GM19239 (cell line): ENCODE measurements around the gene NR4A1.

ENCODE experiments used
- DNase-seq: peaks from one replicate; pipeline ENCODE4 v3.0.0; 2011; ENCODE audit warnings: low spot score; ENCODE audit not compliant: insufficient read length
- FAIRE-seq: peaks from 2 replicates; lab custom pipeline; 2011; peaks lifted over from hg19 to GRCh38; lab: Jason Lieb, UNC

NR4A1 gene

DNA sequence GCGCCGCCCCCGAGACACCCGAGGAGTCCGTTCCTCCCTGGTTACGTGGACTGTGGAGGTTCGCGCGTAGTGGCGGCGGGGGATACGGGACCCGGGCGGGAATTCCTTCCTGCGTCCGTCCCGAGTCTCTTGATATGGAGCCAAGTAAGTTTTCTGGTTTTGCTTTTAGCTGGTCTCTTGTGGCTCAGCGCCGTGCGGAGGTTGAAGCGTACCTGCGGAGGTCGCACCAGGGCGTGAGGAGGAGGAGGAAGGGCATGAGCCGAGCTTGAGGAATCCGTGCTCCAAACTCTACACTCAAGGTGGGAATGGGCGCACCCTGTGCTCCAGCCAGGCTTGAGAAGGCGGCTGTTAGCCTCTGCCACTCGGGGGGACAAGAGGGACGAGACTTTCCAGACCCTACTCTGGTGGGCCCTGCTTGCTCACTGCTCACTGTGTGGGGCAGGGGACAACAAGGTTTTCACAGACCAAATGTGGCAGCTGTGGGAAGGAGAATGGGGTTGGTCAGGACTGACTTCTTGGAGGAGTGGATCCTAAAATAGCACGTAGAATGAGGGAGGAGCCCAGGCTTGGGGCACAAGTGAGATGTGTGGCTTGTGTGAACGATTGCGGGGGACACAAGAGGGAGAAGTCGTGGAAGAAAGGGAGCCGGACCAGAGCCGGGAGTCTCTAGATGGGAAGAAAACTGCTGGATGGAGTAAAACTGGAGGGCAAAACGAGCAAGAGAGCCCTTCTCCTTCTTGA lies 19.1 kb downstream of the NR4A1 start:
- FAIRE-seq: no peak
- DNase-seq: no peak

DNA sequence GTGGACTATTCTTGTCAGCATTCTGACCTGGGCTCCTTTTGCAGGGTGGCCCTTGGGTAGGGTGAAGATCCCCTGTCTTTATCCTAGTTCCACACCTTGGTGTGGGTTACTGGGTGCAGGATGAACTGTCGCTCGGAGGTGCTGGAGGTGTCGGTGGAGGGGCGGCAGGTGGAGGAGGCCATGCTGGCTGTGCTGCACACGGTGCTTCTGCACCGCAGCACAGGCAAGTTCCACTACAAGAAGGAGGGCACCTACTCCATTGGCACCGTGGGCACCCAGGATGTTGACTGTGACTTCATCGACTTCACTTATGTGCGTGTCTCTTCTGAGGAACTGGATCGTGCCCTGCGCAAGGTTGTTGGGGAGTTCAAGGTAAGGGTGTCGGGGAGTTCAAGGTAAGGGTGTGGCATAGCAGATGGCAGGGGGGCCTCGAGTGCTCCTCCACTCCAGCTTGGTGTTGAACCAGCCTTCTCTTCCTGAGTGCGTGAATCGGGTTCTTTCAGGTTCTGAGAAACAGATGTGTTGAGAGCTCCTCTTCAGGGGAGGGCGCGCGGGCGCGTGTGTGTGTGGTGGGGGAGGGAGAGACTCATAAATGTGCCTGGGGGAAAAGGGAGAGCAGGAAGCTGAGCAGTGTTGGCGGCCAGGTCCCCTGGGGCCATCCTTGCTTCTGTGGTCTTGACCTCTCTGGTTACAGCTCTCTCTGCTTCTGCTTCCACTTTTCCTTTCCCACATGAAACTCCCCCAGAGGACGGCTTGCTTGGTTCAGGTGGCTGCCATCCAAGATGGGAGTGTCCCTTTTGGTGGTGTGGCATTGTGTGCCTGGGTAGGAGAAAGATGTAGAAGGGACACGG lies 22.5 kb downstream of the NR4A1 start:
- FAIRE-seq: peak; percentile 55
- peak; percentile 65 for DNase-seq

- no peak for FAIRE-seq
- no peak for DNase-seq
These were observed 23.9 kb downstream of the NR4A1 start for GRCh38 chr12:52074971-52075724.

DNA sequence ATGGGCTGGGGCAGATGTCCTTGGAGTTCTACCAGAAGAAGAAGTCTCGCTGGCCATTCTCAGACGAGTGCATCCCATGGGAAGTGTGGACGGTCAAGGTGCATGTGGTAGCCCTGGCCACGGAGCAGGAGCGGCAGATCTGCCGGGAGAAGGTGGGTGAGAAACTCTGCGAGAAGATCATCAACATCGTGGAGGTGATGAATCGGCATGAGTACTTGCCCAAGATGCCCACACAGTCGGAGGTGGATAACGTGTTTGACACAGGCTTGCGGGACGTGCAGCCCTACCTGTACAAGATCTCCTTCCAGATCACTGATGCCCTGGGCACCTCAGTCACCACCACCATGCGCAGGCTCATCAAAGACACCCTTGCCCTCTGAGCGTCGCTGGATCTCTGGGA lies 25.6 kb downstream of the NR4A1 start:
- no peak for FAIRE-seq
- DNase-seq: no peak

- no peak for FAIRE-seq
- DNase-seq: no peak
These were observed 27.0 kb downstream of the NR4A1 start for GRCh38 chr12:52078276-52078675.

DNA sequence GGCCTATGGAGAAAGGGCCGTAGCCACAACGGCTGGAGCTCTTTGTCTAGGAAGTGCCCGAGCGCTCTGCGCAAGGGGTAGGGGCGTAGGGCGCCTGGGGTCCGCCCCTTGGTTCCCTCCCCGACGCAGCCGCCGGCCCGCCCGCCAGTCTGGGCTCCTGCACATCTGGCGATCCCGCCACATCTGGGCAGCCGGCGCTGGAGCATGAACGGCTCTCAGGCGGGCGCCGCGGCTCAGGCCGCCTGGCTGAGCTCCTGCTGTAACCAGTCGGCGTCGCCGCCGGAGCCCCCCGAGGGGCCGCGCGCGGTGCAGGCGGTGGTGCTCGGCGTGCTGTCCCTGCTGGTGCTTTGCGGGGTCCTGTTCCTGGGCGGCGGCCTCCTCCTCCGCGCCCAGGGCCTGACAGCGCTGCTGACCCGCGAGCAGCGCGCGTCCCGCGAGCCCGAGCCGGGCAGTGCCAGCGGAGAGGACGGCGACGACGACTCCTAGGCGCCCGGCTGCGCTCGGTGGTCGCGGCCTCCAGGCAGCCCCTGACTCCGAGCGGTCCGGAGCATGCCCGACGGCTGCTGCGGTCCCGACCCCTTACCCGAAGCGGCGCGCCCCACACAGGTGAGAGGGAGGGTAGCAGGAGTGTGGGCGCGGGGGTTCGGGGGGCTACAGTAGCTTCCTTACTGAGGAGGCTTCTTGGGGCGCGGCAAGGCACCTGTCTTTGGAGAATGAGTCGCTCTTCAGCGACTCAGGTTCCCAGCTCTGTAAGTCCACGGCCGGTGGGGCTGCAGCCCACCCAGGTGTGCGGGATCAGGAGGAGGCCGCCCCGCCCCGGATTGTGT lies 28.5 kb downstream of the NR4A1 start, which contains the start of gene SMIM41:
SMIM41 (plus strand) TSS at position 129 of the 827 bp plus-strand sequence; CDS start at position 205, 76 bp downstream.
- FAIRE-seq: no peak

DNA sequence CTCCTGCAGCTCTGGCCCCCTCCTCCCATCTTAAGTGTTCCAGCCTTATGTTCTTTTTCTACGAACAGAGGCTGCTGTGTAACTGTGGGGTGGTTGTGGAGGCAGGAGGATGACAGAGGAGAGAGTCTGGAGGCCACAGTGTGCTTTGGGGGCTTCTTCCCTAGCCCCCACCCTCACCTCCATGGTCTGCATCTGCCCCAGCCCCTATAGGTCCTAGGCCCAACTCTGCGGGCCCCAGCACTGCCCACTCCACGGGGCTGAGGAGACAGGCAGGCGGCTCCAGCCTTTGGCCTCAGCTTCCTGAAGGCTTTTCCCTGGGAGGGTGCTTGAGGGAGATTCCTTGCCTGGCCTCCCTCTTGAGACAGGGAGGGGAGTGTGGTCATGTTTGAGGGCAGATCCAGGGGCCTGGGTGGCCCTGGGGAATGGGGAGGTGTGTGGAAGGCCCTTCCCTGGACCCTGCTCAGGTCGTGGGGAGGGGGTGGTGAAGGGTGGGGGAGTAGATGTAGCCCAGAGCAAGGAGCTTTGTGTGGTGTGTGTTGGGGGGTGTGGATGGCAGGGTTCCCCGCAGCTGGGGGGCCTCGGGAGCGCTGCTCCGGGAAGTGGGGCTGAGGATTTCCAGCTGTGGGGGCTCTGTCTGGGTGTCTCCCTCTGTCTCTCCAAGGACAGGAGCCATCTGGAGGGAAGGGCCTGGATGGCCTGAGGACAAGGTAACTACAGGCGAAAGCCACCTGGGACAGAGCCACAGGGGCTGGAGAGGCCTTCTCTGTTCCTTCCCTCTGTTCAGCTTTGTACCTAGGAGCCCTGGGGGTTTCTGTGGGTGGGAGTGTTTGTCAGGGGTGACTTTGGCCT lies 29.4 kb downstream of the NR4A1 start:
- FAIRE-seq: peak; percentile 18
- DNase-seq: no peak

More for the DNA sequence above, 28.5 kb downstream of the NR4A1 start, which contains the start of gene SMIM41:
- no peak for DNase-seq

GRCh38 chr12:52081263-52081733 lies 30.1 kb downstream of the NR4A1 start:
- DNase-seq (peak; percentile 87), FAIRE-seq (peak; percentile 83)

DNA sequence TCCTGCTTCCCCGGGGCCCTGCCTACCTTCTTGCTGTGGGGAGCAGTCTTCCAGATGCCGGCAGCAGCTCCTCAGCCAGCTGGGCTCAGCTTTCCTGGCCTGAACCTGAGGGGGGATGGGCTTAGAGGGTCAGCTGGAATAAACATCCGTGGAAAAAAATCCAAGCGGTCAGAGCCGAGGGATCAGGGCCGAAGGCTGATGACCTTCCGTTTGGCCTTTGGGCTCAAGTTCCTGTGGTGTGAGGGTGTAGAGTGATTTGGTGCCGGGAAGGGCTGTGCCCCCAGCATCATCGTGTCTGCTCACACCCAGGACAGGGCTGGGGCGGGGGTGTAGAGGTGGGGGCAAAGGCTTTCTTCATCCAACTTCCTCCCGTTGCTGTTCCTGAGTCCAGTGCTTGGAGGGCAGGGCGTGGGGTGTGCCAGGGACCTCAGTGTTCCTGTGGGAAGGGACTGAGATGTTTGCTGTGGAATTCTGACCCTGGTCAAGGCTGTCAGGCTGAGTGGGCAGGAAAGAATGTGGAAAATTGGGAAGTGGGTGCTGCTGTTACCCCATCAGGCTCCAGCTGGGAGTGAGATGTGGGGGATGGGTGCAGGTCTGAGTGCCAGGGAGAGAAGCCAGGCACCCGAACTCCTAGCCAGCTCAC lies 30.9 kb downstream of the NR4A1 start:
- no peak for DNase-seq
- FAIRE-seq: no peak

GRCh38 chr12:52082669-52082987 lies 31.4 kb downstream of the NR4A1 start:
- FAIRE-seq (no peak), DNase-seq (no peak)

DNA sequence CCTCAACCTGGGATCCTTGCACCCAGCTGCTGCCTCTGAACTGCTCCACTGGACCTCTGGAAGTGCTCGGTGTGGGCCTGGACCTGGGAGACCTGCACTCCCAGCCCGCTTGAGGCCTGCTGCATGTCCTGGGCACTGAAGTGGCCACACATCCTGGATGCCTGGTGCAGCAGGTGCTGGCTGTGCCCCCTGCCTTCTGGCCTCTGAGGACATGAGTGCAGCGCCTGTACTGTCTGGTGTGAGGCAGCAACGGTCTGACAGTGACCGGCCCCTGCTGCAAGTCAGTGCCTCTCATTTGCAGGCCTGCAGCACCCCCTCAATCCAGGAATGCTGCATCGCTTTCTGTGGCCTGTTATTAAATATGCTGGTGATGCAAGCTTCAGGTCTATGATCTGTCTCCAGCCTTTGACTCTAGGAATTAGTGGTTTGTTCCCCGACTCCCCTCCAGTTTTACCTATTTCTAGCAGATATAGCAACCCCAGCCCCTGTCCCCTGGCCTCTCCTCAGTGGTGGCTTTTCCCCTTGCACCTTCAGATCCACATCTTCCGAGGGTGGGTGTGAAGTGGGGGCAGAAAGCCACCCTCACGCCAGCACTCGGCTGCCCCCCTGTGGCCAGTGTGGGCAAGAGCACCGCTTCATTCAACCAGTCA lies 31.9 kb downstream of the NR4A1 start:
- DNase-seq: peak; percentile 88
- FAIRE-seq: peak; percentile 88

GRCh38 chr12:52083638-52083996 lies 32.4 kb downstream of the NR4A1 start:
- DNase-seq (no peak), FAIRE-seq (no peak)

DNA sequence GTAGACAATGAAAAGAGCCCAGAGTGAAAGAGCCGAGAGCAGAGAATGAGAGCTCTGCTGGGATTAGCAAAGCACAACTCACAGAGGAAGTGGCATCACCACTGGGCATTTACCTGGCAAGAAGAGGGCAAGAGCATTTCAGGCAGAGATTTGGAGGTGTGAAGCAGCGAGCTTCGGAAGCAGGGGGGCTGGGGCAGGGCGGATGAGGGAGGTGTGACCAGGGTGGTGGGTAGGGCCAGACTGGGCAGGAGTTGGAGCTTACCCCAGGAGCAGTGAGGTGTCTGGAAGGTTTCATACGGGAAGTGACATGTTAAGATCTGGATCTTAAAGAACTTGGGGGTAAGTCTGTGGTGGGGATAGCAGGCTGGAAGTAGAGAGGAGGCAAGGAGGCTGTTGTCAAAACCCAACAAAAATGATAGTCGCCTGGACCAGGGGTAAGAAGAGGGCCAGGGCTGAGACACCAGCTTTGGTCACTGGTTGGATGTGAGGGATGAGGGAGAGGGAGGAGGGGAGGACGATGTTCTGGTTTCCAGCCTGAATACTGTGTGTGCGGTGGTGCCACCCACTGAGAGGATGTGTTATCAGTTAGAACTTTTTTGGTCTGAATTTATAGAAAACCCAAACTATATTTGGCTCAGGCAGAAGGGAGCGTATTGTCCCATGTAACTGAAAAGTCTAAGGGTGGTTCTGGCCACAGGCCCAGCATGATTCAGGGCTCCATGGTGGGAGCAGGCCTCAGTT lies 33.4 kb downstream of the NR4A1 start:
- no peak for FAIRE-seq

GRCh38 chr12:52085682-52086180 lies 34.5 kb downstream of the NR4A1 start:
- FAIRE-seq: no peak
- no peak for DNase-seq

More for the DNA sequence above, 33.4 kb downstream of the NR4A1 start:
- no peak for DNase-seq

GRCh38 chr12:52086366-52086765 lies 35.1 kb downstream of the NR4A1 start:
- no peak for FAIRE-seq
- DNase-seq: no peak

DNA sequence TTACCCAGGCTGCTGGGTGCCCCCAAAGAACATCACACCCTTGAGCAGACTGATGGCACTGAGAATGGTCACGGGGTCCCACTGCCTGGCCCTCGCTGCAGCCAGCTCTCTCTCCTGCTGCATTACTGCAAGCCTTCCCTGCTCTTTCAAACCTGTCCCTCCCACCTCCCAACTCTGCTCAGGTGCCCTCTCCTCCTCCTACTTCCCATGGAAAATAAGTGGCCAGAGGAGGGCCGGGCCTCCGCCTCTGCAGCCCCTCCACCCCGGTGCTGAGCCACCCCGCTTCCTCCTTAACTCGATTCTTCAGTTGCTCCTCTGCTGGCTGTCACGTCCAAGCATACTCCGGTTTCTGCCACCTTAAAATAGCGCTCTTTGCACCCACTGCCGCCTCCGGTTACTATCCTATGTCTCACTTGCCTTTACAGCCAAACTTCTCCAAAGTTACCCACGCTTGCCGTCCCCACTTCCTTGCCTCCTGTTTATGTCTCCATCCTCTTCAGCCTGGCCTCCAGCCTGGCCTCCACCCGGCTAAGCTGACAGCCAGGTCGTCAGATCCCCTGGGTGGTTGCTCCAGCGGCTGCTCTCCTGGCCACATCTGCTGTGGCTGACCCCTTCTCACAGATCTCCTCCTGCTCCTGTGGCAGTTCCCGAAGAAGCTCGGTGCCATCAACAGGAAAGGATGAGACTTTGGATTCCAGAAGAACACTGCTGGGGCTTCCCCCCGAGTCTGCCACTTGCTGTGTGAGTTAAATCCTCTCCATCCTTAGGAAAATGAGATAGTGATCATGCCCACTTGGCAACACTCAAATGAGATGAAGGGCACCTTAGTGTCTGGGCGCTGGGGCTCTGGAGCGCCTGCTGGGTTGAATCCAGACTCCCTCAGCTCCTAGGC lies 35.9 kb downstream of the NR4A1 start:
- no peak for FAIRE-seq

More for the DNA sequence above, 35.9 kb downstream of the NR4A1 start:
- no peak for DNase-seq
